Measurements from ENCODE around the gene CUEDC1. TPM values are rescaled to one million over a fixed set of nuclear protein-coding genes. Genes with fewer than 3 reads are reported as not detected.

CUEDC1 gene
- total and polyA plus RNA-seq, 2 of the 13 experiments (the other 11 are each of a cell fraction or from before 2014, with no cell fraction given): 7.4 to 12.9 TPM

- peak; percentile 70; the same call in 1 of the 2 replicates for TF ChIP-seq HNRNPL (IDR thresholded peaks at IDR 0.05; ENCODE audit: low read depth, low read length)
- 0 out of 2 replicates have a peak, but pooled peaks have one; percentile 54 for TF ChIP-seq ZKSCAN8 (CRISPR knock-in tag; IDR thresholded peaks at IDR 0.05; ENCODE audit: borderline replicate concordance)
Observed at GRCh38 chr17:57916925-57917858, 38.0 kb downstream of the CUEDC1 start (continued).

- POLR2A ChIA-PET: no interaction called here
- Histone ChIP-seq H3K27ac (ENCODE audit: extremely low read length, insufficient read depth, low read length) (no peak overlapping the region), H3K27me3 (ENCODE audit: control insufficient read depth in 1 of 2, insufficient read depth in 2 of 2, low read length in 2 of 2) (no peaks in the 10 kb centered on the region), H3K4me1 (ENCODE audit: insufficient read depth, low read length) (peaks cover 51% of the 10 kb centered on the region), H3K4me2 (ENCODE audit: low read depth, low read length) (no peak overlapping the region), H3K36me3 (replicated peaks in 1 of 2; ENCODE audit: control insufficient read depth in 1 of 2, insufficient read depth in 2 of 2, low read length in 2 of 2) (no peaks in the 10 kb centered on the region), H3K9me3 (ENCODE audit: low read length) (no peaks in the 10 kb centered on the region), H3K79me2 (ENCODE audit: insufficient read depth, low read length) (no peaks in the 10 kb centered on the region), H2AFZ (ENCODE audit: low read length) (no peak overlapping the region), H4K20me1 (ENCODE audit: insufficient read depth, low read length) (no peaks in the 10 kb centered on the region), H3K4me3 (replicated peaks in 1 of 3; ENCODE audit: insufficient read depth in 1 of 3, low read depth in 2 of 3, low read length in 3 of 3) (no peak overlapping the region), H3K9ac (ENCODE audit: insufficient read depth, low read depth, low read length) (no peak overlapping the region)
- no peak for FAIRE-seq
- ATAC-seq: no peak; the same call in none of the 3 replicates
- no TSS peak for BruUV-seq (replicated peaks)
- DNase-seq (ENCODE audit: low spot score): no peak
- CTCF ChIA-PET (ENCODE audit: low intra/inter-chr PET ratio, low total read pairs): interaction anchor here (1.3 kb wide), 1 partner anchor 79 kb away, joined by 5 read pairs; no protein-coding TSS in a partner anchor
- intact Hi-C loops (cut with micrococcal nuclease; ENCODE audit: unreplicated experiment) (no loop called here), in situ Hi-C loops (cut with HindIII; ENCODE audit: extremely low pct_ligation_motif_present, low pct_unique_long_range_greater_than_20kb) (no loop called here)
- TF ChIP-seq ZNF549 (CRISPR knock-in tag; IDR thresholded peaks at IDR 0.05): no peak
- peak; percentile 37; the same call in 1 of the 2 replicates for TF ChIP-seq RFX1 (IDR thresholded peaks at IDR 0.05)
- peak; percentile 62; the same call in 1 of the 2 replicates for TF ChIP-seq ZBTB38 (CRISPR knock-in tag; IDR thresholded peaks at IDR 0.05)
- WGBS (ENCODE audit: low lambda C conversion rate): 82% methylated on average over 19 of the region's 19 CpGs
Observed at GRCh38 chr17:57915985-57916757, 39.0 kb downstream of the CUEDC1 start.

Data from HepG2 (cell line).